Measurements from ENCODE around the gene PCSK4. TPM values are rescaled to one million over a fixed set of nuclear protein-coding genes. Genes with fewer than 3 reads are reported as not detected.

PCSK4 gene
- total and polyA plus RNA-seq, 10 of the 15 experiments (the other 5 are each of a cell fraction or from before 2014, with no cell fraction given): 0.27 to 0.99 (median 0.40) TPM; not detected in 3

DNA sequence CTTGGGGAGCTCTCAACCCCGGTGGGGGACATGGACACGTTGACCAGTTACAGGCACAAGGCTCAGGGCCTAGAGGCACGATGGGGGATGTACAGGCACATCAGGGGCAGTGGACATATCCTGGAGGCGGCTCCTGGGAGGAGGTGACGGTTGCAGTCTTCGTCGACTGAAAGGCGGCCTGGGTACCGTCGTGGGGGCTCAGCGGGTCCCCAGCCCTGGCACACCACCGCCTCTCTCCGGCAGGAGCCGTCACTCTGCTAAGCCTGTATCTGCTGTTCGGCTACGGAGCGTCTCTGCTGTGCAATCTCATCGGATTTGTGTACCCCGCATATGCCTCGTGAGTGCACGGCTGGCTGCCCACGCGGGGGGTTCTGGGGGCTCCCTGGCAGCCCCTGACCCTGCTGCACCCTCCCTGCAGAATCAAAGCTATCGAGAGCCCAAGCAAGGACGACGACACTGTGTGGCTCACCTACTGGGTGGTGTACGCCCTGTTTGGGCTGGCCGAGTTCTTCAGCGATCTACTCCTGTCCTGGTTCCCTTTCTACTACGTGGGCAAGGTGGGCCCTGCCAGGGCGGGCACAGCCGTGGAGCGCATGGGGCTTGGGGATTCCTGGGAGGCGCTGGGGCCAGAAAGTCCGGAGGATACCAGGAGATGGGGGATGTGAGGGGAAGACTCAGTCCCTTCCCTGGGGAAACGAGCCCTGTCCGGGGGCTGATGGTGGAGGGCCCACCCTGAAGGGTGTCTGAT, 5.1 kb upstream of the PCSK4 start (continued):
- TF ChIP-seq, protein P1, sequence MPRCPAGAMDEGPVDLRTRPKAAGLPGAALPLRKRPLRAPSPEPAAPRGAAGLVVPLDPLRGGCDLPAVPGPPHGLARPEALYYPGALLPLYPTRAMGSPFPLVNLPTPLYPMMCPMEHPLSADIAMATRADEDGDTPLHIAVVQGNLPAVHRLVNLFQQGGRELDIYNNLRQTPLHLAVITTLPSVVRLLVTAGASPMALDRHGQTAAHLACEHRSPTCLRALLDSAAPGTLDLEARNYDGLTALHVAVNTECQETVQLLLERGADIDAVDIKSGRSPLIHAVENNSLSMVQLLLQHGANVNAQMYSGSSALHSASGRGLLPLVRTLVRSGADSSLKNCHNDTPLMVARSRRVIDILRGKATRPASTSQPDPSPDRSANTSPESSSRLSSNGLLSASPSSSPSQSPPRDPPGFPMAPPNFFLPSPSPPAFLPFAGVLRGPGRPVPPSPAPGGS (IDR thresholded peaks at IDR 0.05; ENCODE audit: borderline replicate concordance, insufficient read depth, low read depth, low read length, poor library complexity, severe bottlenecking): no peak
- TF ChIP-seq RCOR1 (conservative IDR thresholded peaks at IDR 0.05; ENCODE audit: low read depth, low read length) (no peak), BHLHE40 (IDR thresholded peaks at IDR 0.05; ENCODE audit: borderline replicate concordance in 1 of 2, low read depth in 2 of 2, low read length in 1 of 2) (no peak), YY1 (IDR thresholded peaks at IDR 0.05; ENCODE audit: low read depth, low read length) (no peak), IKZF1 (conservative IDR thresholded peaks at IDR 0.05) (no peak), SREBF1 (IDR thresholded peaks at IDR 0.05; ENCODE audit: low read length) (no peak), GABPA (IDR thresholded peaks at IDR 0.05; ENCODE audit: low read depth) (no peak), RUNX3 (IDR thresholded peaks at IDR 0.05; ENCODE audit: low read length) (no peak), HDGF (IDR thresholded peaks at IDR 0.05) (no peak), MTA3 (IDR thresholded peaks at IDR 0.05; ENCODE audit: borderline replicate concordance, low read length) (no peak), ESRRA (IDR thresholded peaks at IDR 0.05; ENCODE audit: low read length) (no peak), SIN3A (IDR thresholded peaks at IDR 0.05; ENCODE audit: low read depth, low read length) (no peak), BACH1 (IDR thresholded peaks at IDR 0.05; ENCODE audit: borderline replicate concordance) (no peak)
- TF ChIP-seq, protein P2, sequence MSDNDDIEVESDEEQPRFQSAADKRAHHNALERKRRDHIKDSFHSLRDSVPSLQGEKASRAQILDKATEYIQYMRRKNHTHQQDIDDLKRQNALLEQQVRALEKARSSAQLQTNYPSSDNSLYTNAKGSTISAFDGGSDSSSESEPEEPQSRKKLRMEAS (IDR thresholded peaks at IDR 0.05; ENCODE audit: low read depth, low read length): no peak
- TF ChIP-seq, protein P3, sequence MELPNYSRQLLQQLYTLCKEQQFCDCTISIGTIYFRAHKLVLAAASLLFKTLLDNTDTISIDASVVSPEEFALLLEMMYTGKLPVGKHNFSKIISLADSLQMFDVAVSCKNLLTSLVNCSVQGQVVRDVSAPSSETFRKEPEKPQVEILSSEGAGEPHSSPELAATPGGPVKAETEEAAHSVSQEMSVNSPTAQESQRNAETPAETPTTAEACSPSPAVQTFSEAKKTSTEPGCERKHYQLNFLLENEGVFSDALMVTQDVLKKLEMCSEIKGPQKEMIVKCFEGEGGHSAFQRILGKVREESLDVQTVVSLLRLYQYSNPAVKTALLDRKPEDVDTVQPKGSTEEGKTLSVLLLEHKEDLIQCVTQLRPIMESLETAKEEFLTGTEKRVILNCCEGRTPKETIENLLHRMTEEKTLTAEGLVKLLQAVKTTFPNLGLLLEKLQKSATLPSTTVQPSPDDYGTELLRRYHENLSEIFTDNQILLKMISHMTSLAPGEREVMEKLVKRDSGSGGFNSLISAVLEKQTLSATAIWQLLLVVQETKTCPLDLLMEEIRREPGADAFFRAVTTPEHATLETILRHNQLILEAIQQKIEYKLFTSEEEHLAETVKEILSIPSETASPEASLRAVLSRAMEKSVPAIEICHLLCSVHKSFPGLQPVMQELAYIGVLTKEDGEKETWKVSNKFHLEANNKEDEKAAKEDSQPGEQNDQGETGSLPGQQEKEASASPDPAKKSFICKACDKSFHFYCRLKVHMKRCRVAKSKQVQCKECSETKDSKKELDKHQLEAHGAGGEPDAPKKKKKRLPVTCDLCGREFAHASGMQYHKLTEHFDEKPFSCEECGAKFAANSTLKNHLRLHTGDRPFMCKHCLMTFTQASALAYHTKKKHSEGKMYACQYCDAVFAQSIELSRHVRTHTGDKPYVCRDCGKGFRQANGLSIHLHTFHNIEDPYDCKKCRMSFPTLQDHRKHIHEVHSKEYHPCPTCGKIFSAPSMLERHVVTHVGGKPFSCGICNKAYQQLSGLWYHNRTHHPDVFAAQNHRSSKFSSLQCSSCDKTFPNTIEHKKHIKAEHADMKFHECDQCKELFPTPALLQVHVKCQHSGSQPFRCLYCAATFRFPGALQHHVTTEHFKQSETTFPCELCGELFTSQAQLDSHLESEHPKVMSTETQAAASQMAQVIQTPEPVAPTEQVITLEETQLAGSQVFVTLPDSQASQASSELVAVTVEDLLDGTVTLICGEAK (IDR thresholded peaks at IDR 0.05; ENCODE audit: borderline replicate concordance): no peak
- TF ChIP-seq, protein P4, sequence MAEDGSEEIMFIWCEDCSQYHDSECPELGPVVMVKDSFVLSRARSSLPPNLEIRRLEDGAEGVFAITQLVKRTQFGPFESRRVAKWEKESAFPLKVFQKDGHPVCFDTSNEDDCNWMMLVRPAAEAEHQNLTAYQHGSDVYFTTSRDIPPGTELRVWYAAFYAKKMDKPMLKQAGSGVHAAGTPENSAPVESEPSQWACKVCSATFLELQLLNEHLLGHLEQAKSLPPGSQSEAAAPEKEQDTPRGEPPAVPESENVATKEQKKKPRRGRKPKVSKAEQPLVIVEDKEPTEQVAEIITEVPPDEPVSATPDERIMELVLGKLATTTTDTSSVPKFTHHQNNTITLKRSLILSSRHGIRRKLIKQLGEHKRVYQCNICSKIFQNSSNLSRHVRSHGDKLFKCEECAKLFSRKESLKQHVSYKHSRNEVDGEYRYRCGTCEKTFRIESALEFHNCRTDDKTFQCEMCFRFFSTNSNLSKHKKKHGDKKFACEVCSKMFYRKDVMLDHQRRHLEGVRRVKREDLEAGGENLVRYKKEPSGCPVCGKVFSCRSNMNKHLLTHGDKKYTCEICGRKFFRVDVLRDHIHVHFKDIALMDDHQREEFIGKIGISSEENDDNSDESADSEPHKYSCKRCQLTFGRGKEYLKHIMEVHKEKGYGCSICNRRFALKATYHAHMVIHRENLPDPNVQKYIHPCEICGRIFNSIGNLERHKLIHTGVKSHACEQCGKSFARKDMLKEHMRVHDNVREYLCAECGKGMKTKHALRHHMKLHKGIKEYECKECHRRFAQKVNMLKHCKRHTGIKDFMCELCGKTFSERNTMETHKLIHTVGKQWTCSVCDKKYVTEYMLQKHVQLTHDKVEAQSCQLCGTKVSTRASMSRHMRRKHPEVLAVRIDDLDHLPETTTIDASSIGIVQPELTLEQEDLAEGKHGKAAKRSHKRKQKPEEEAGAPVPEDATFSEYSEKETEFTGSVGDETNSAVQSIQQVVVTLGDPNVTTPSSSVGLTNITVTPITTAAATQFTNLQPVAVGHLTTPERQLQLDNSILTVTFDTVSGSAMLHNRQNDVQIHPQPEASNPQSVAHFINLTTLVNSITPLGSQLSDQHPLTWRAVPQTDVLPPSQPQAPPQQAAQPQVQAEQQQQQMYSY (CRISPR knock-in tag; IDR thresholded peaks at IDR 0.05): no peak

All from GM12878 (cell line).